OCI-LY1 (cell line): ENCODE data around the gene ELAC2.

Source experiments
- H2AFZ ChIP-seq: fragments of 200-600 bp; sonication (generic), shearing (Covaris generic); 2 replicates; pipeline ENCODE4 v1.6.0; 2014; ENCODE audit warnings: antibody characterized with exemption, mild to moderate bottlenecking, low read length
- H3F3A ChIP-seq: fragments of 200-600 bp; sonication (generic), shearing (Covaris generic); 2 replicates; pipeline ENCODE4 v1.6.0; 2014; ENCODE audit warnings: mild to moderate bottlenecking, antibody characterized with exemption, low read length, moderate library complexity; ENCODE audit not compliant: insufficient read depth
- H3K27ac ChIP-seq: fragments of 200-600 bp; sonication (generic); 2 replicates; pipeline ENCODE4 v1.5.1; 2014; ENCODE audit warnings: low read length, mixed run types, mild to moderate bottlenecking, low read depth; ENCODE audit not compliant: poor library complexity, severe bottlenecking
- H3K27me3 ChIP-seq: fragments of 200-600 bp; sonication (generic); 2 replicates; pipeline ENCODE4 v1.6.0; 2014; ENCODE audit warnings: antibody characterized with exemption, mild to moderate bottlenecking, low read length, moderate library complexity; ENCODE audit not compliant: insufficient read depth
- H3K36me3 ChIP-seq: fragments of 200-600 bp; sonication (generic); 2 replicates; pipeline ENCODE4 v1.6.1; 2014; ENCODE audit warnings: mild to moderate bottlenecking, antibody characterized with exemption, low read length, moderate library complexity, mixed read lengths; ENCODE audit not compliant: insufficient read depth
- H3K4me1 ChIP-seq: fragments of 200-600 bp; sonication (generic); 2 replicates; pipeline ENCODE4 v1.5.1; 2014; ENCODE audit warnings: mild to moderate bottlenecking, low read length, moderate library complexity; ENCODE audit not compliant: insufficient read depth, severe bottlenecking
- H3K4me2 ChIP-seq: fragments of 200-600 bp; sonication (generic), shearing (Covaris generic); 2 replicates; pipeline ENCODE4 v1.6.1; 2014; ENCODE audit warnings: low read length
- H3K4me3 ChIP-seq: fragments of 200-600 bp; sonication (generic); 2 replicates; pipeline ENCODE4 v1.5.1; 2014; ENCODE audit warnings: low read length, low read depth, mild to moderate bottlenecking, mixed read lengths; ENCODE audit not compliant: poor library complexity, severe bottlenecking
- H3K79me2 ChIP-seq: fragments of 200-600 bp; shearing (Covaris generic); 2 replicates; pipeline ENCODE4 v1.6.1; 2016; ENCODE audit warnings: mixed run types, low read length, mixed read lengths; ENCODE audit not compliant: insufficient read depth
- H3K9ac ChIP-seq: fragments of 200-600 bp; sonication (generic), shearing (Covaris generic); 2 replicates; pipeline ENCODE4 v1.6.1; 2014; ENCODE audit warnings: mild to moderate bottlenecking, low read length, mixed read lengths
- H3K9me2 ChIP-seq: fragments of 200-600 bp; sonication (generic), shearing (Covaris generic); 2 replicates; pipeline ENCODE4 v1.6.1; 2014; ENCODE audit warnings: low read depth, mild to moderate bottlenecking, low read length, mixed read lengths
- H3K9me3 ChIP-seq: fragments of 200-600 bp; shearing (Covaris generic); 2 replicates; pipeline ENCODE4 v1.6.1; 2014; ENCODE audit warnings: low read length, mixed read lengths
- H4K20me1 ChIP-seq: fragments of 200-600 bp; sonication (generic), shearing (Covaris generic); 2 replicates; pipeline ENCODE4 v1.6.0; 2016; ENCODE audit warnings: mild to moderate bottlenecking, low read length; ENCODE audit not compliant: insufficient read depth
- CTCF ChIP-seq: fragments of 200-600 bp; sonication (generic), shearing (Covaris generic); IDR thresholded peaks from 2 replicates; pipeline ENCODE4 v1.5.1; 2017; ENCODE audit warnings: mild to moderate bottlenecking, antibody characterized with exemption, low read length, moderate library complexity, mixed read lengths
- EZH2 ChIP-seq: fragments of 200-600 bp; sonication (generic), shearing (Covaris generic); IDR thresholded peaks from 2 replicates; pipeline ENCODE4 v1.8.0; 2017; ENCODE audit warnings: borderline replicate concordance, mixed run types, mild to moderate bottlenecking, antibody characterized with exemption, low read length, moderate library complexity, mixed read lengths

Gene ELAC2

GRCh38 chr17:13027246-13027645 lies 9.4 kb upstream of the ELAC2 start:
- H3K4me1 ChIP-seq: peaks cover 10% of the 10 kb centered on the region
- no peaks in the 10 kb centered on the region for H4K20me1 ChIP-seq
- H3F3A ChIP-seq: no peaks in the 10 kb centered on the region
- H3K4me2 ChIP-seq: no peak overlapping the region
- H3K9me2 ChIP-seq: no peaks in the 10 kb centered on the region
- no peaks in the 10 kb centered on the region for H3K9me3 ChIP-seq
- H3K4me3 ChIP-seq: no peak overlapping the region
- no peak overlapping the region for H2AFZ ChIP-seq
- no peaks in the 10 kb centered on the region for H3K79me2 ChIP-seq
- no peaks in the 10 kb centered on the region for H3K27me3 ChIP-seq
- H3K9ac ChIP-seq: no peak overlapping the region
- H3K27ac ChIP-seq: no peak overlapping the region
- TF ChIP-seq EZH2 (no peak), CTCF (no peak)
- H3K36me3 ChIP-seq: no peaks in the 10 kb centered on the region

- Histone ChIP-seq H2AFZ (no peak overlapping the region), H3K9me2 (no peaks in the 10 kb centered on the region)
- no peak for TF ChIP-seq EZH2
- no peak for TF ChIP-seq CTCF
Observed at GRCh38 chr17:13025687-13026086, 7.9 kb upstream of the ELAC2 start.

GRCh38 chr17:13025258-13025627 lies 7.4 kb upstream of the ELAC2 start:
- no peak overlapping the region for H3K27ac ChIP-seq
- H3K9me3 ChIP-seq: no peaks in the 10 kb centered on the region
- H3K27me3 ChIP-seq: no peaks in the 10 kb centered on the region
- H3K36me3 ChIP-seq: no peaks in the 10 kb centered on the region
- TF ChIP-seq CTCF (no peak), EZH2 (no peak)
- no peak overlapping the region for H3K4me3 ChIP-seq
- no peaks in the 10 kb centered on the region for H3F3A ChIP-seq
- H3K4me2 ChIP-seq: no peak overlapping the region
- no peak overlapping the region for H2AFZ ChIP-seq
- peaks cover 10% of the 10 kb centered on the region for H3K4me1 ChIP-seq
- H3K79me2 ChIP-seq: no peaks in the 10 kb centered on the region
- H3K9ac ChIP-seq: no peak overlapping the region
- H3K9me2 ChIP-seq: no peaks in the 10 kb centered on the region
- H4K20me1 ChIP-seq: no peaks in the 10 kb centered on the region

More at GRCh38 chr17:13025687-13026086, 7.9 kb upstream of the ELAC2 start:
- Histone ChIP-seq H3F3A (no peaks in the 10 kb centered on the region), H3K79me2 (no peaks in the 10 kb centered on the region), H3K4me2 (no peak overlapping the region), H3K9me3 (no peaks in the 10 kb centered on the region), H4K20me1 (no peaks in the 10 kb centered on the region), H3K36me3 (no peaks in the 10 kb centered on the region), H3K4me1 (peaks cover 10% of the 10 kb centered on the region), H3K4me3 (no peak overlapping the region), H3K27me3 (no peaks in the 10 kb centered on the region), H3K9ac (no peak overlapping the region), H3K27ac (no peak overlapping the region)
